HEK293T (cell line): ENCODE data around the gene P4HA1.

Source experiments
- BHLHE40 ChIP-seq: fragments of 450-650 bp; IDR thresholded peaks from 2 replicates; pipeline ENCODE4 v1.6.1; 2016; ENCODE audit warnings: mild to moderate bottlenecking, moderate library complexity, borderline replicate concordance
- CTBP1 ChIP-seq: fragments of 450-650 bp; IDR thresholded peaks from 2 replicates; pipeline ENCODE4 v1.6.1; 2016; ENCODE audit warnings: borderline replicate concordance
- ELF4 ChIP-seq: fragments of 450-650 bp; IDR thresholded peaks from 2 replicates; pipeline ENCODE4 v1.6.1; 2017; ENCODE audit warnings: antibody characterized with exemption
- FOXA1 ChIP-seq: fragments of 450-650 bp; IDR thresholded peaks from 2 replicates; pipeline ENCODE4 v1.6.1; 2016; ENCODE audit warnings: mild to moderate bottlenecking
- FOXK2 ChIP-seq: fragments of 450-650 bp; IDR thresholded peaks from 2 replicates; pipeline ENCODE4 v1.6.1; 2016; ENCODE audit warnings: mild to moderate bottlenecking
- FOXM1 ChIP-seq: fragments of 450-650 bp; IDR thresholded peaks from 2 replicates; pipeline ENCODE4 v1.6.1; 2017; ENCODE audit warnings: mild to moderate bottlenecking, borderline replicate concordance
- HDGF ChIP-seq: fragments of 450-650 bp; IDR thresholded peaks from 2 replicates; pipeline ENCODE4 v1.6.1; 2017; ENCODE audit warnings: antibody characterized with exemption, borderline replicate concordance
- LEF1 ChIP-seq: fragments of 450-650 bp; IDR thresholded peaks from 2 replicates; pipeline ENCODE4 v1.6.1; 2017; ENCODE audit warnings: mild to moderate bottlenecking, borderline replicate concordance
- NFRKB ChIP-seq: fragments of 450-650 bp; IDR thresholded peaks from 2 replicates; pipeline ENCODE4 v1.6.1; 2016; ENCODE audit warnings: mild to moderate bottlenecking, moderate library complexity
- PKNOX1 ChIP-seq: fragments of 450-650 bp; IDR thresholded peaks from 2 replicates; pipeline ENCODE4 v1.6.1; 2016
- SP1 ChIP-seq: fragments of 450-650 bp; IDR thresholded peaks from 2 replicates; pipeline ENCODE4 v1.6.1; 2017
- SUZ12 ChIP-seq: fragments of 450-650 bp; IDR thresholded peaks from 2 replicates; pipeline ENCODE4 v1.6.1; 2016; ENCODE audit warnings: mild to moderate bottlenecking
- TARDBP ChIP-seq: fragments of 450-650 bp; IDR thresholded peaks from 2 replicates; pipeline ENCODE4 v1.6.1; 2016

GRCh38 chr10:72997099-72997498 lies 99.6 kb downstream of the P4HA1 start:
- TF ChIP-seq SUZ12 (no peak), CTBP1 (no peak), LEF1 (no peak), FOXM1 (no peak), ELF4 (no peak), HDGF (no peak), NFRKB (no peak), FOXK2 (no peak), PKNOX1 (no peak), BHLHE40 (no peak), FOXA1 (no peak), TARDBP (no peak), SP1 (no peak)
